ENCODE measurements around the gene MAGOH.
"Not testable (repeated sequence)": the region's sequence is repeated elsewhere in the genome, so short reads cannot be mapped to it uniquely, and the experiment has no call there.

Gene MAGOH

GRCh38 chr1:53220171-53220961 is 18.0 kb downstream of the MAGOH start, which contains the start of gene CZIB:
CZIB (minus strand) TSS chr1:53220634; CDS start chr1:53220575, 59 bp downstream.
- Mint-ChIP-seq H3K4me1 (ENCODE audit: low read depth) (peaks cover 27% of the 10 kb centered on the region), H3K27me3 (no peaks in the 10 kb centered on the region), H3K9me3 (no peaks in the 10 kb centered on the region), H3K27ac (peak within 1 kb of the TSS; percentile 98), H3K4me3 (peak within 1 kb of the TSS; percentile 92), H3K36me3 (ENCODE audit: low read depth) (peaks cover 44% of the 10 kb centered on the region)
- DNase-seq: peak; percentile 98

DNA sequence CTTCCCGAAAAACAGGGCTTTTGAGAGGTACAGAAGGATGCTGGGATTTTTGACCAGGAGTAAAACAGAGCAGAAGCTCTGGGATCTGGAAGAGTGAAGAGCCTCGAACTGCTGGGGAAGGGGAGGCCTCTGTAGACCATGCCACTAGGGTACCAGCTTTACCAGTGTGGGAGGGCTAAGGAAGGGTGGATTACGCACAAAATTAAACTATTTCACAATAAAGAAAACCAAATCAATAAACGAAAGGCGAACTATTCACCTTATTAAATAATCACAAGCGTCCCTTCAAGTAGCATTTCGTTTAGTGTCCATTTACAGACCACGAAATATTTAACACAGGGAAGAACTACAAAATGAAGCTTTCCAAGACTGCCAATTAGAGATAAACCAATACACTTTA is 18.6 kb downstream of the MAGOH start:
- H3K27ac Mint-ChIP-seq: peak overlapping the region; percentile 98
- H3K36me3 Mint-ChIP-seq (ENCODE audit: low read depth): peaks cover 50% of the 10 kb centered on the region
- DNase-seq: no peak
- peak overlapping the region; percentile 92 for H3K4me3 Mint-ChIP-seq
- H3K27me3 Mint-ChIP-seq: no peaks in the 10 kb centered on the region
- no peaks in the 10 kb centered on the region for H3K9me3 Mint-ChIP-seq
- H3K4me1 Mint-ChIP-seq (ENCODE audit: low read depth): peaks cover 27% of the 10 kb centered on the region

GRCh38 chr1:53218201-53218600 is 20.1 kb downstream of the MAGOH start:
- Mint-ChIP-seq H3K9me3 (no peaks in the 10 kb centered on the region), H3K36me3 (ENCODE audit: low read depth) (peaks cover 65% of the 10 kb centered on the region), H3K27ac (peak overlapping the region; percentile 13), H3K27me3 (no peaks in the 10 kb centered on the region), H3K4me3 (no peak overlapping the region), H3K4me1 (ENCODE audit: low read depth) (peaks cover 27% of the 10 kb centered on the region)
- DNase-seq: no peak

GRCh38 chr1:53214376-53214940 is 23.9 kb downstream of the MAGOH start:
- H3K9me3 Mint-ChIP-seq: no peaks in the 10 kb centered on the region
- no peak for DNase-seq
- H3K4me3 Mint-ChIP-seq: no peak overlapping the region
- H3K27me3 Mint-ChIP-seq: no peaks in the 10 kb centered on the region
- H3K27ac Mint-ChIP-seq: peak overlapping the region; percentile 60
- H3K36me3 Mint-ChIP-seq (ENCODE audit: low read depth): peaks cover 92% of the 10 kb centered on the region
- H3K4me1 Mint-ChIP-seq (ENCODE audit: low read depth): peaks cover 14% of the 10 kb centered on the region

GRCh38 chr1:53210954-53211353 is 27.4 kb downstream of the MAGOH start:
- Mint-ChIP-seq H3K36me3 (ENCODE audit: low read depth) (peaks cover 97% of the 10 kb centered on the region), H3K4me1 (ENCODE audit: low read depth) (no peaks in the 10 kb centered on the region), H3K4me3 (no peak overlapping the region), H3K9me3 (peaks cover 8% of the 10 kb centered on the region), H3K27me3 (no peaks in the 10 kb centered on the region), H3K27ac (no peak overlapping the region)
- no peak for DNase-seq

DNA sequence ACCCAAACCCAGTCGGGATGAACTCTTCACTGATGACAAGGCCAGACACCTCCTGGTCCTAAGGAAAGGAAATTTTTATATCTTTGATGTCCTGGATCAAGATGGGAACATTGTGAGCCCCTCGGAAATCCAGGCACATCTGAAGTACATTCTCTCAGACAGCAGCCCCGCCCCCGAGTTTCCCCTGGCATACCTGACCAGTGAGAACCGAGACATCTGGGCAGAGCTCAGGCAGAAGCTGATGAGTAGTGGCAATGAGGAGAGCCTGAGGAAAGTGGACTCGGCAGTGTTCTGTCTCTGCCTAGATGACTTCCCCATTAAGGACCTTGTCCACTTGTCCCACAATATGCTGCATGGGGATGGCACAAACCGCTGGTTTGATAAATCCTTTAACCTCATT is 28.0 kb downstream of the MAGOH start:
- H3K36me3 Mint-ChIP-seq (ENCODE audit: low read depth): peaks cover 97% of the 10 kb centered on the region
- no peak overlapping the region for H3K27ac Mint-ChIP-seq
- H3K4me1 Mint-ChIP-seq (ENCODE audit: low read depth): no peaks in the 10 kb centered on the region
- no peak for DNase-seq
- H3K27me3 Mint-ChIP-seq: no peaks in the 10 kb centered on the region
- peaks cover 8% of the 10 kb centered on the region for H3K9me3 Mint-ChIP-seq
- no peak overlapping the region for H3K4me3 Mint-ChIP-seq

- Mint-ChIP-seq H3K9me3 (peaks cover 14% of the 10 kb centered on the region), H3K27ac (no peak overlapping the region), H3K27me3 (no peaks in the 10 kb centered on the region), H3K4me3 (no peak overlapping the region), H3K4me1 (ENCODE audit: low read depth) (no peaks in the 10 kb centered on the region), H3K36me3 (ENCODE audit: low read depth) (peaks cover 98% of the 10 kb centered on the region)
- no peak for DNase-seq
Measured at GRCh38 chr1:53207726-53208125, 30.6 kb downstream of the MAGOH start.

GRCh38 chr1:53206735-53207379 is 31.5 kb downstream of the MAGOH start:
- H3K4me3 Mint-ChIP-seq: no peak overlapping the region
- peaks cover 14% of the 10 kb centered on the region for H3K9me3 Mint-ChIP-seq
- DNase-seq: no peak
- peaks cover 100% of the 10 kb centered on the region for H3K36me3 Mint-ChIP-seq (ENCODE audit: low read depth)
- H3K4me1 Mint-ChIP-seq (ENCODE audit: low read depth): no peaks in the 10 kb centered on the region
- no peaks in the 10 kb centered on the region for H3K27me3 Mint-ChIP-seq
- H3K27ac Mint-ChIP-seq: no peak overlapping the region

DNA sequence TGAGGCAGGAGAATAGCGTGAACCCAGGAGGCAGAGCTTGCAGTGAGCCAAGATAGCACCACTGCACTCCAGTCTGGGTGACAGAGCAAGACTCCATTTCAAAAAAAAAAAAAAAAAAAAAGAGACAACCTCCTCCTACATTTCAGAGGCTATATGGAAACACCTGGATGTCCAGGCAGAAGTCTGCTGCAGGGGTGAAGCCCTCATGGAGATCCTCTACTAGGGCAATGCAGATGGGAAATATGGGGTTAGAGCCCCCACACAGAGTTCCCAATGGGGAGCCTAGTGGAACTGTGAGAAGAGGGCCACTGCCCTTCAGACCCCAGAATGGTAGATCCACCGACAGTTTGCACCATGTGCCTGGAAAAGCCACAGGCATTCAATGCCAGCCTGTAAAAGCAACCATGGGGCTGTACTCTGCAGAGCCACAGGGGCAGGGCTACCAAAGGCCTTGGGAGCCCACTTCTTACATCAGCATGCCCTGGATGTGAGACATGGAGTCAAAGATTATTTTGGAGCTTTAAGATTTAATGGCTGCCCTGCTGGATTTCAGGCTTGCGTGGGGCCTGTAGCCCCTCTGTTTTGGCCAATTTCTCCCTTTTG is 32.1 kb downstream of the MAGOH start:
- H3K4me3 Mint-ChIP-seq; H3K27ac Mint-ChIP-seq; DNase-seq; H3K4me1 Mint-ChIP-seq (ENCODE audit: low read depth); H3K27me3 Mint-ChIP-seq: not testable (repeated sequence)
- Mint-ChIP-seq H3K9me3 (peaks cover 14% of the 10 kb centered on the region), H3K36me3 (ENCODE audit: low read depth) (peaks cover 99% of the 10 kb centered on the region)

GRCh38 chr1:53205496-53205895 is 32.8 kb downstream of the MAGOH start:
- H3K4me1 Mint-ChIP-seq (ENCODE audit: low read depth); H3K4me3 Mint-ChIP-seq; H3K27me3 Mint-ChIP-seq; DNase-seq; H3K27ac Mint-ChIP-seq: not testable (repeated sequence)
- Mint-ChIP-seq H3K36me3 (ENCODE audit: low read depth) (peaks cover 99% of the 10 kb centered on the region), H3K9me3 (peaks cover 14% of the 10 kb centered on the region)

- peaks cover 14% of the 10 kb centered on the region for H3K9me3 Mint-ChIP-seq
- no peak overlapping the region for H3K27ac Mint-ChIP-seq
- H3K27me3 Mint-ChIP-seq: no peaks in the 10 kb centered on the region
- H3K4me1 Mint-ChIP-seq (ENCODE audit: low read depth): peaks cover 7% of the 10 kb centered on the region
- DNase-seq: no peak
- peaks cover 82% of the 10 kb centered on the region for H3K36me3 Mint-ChIP-seq (ENCODE audit: low read depth)
- H3K4me3 Mint-ChIP-seq: no peak overlapping the region
Measured at GRCh38 chr1:53203466-53203865, 34.9 kb downstream of the MAGOH start.

DNA sequence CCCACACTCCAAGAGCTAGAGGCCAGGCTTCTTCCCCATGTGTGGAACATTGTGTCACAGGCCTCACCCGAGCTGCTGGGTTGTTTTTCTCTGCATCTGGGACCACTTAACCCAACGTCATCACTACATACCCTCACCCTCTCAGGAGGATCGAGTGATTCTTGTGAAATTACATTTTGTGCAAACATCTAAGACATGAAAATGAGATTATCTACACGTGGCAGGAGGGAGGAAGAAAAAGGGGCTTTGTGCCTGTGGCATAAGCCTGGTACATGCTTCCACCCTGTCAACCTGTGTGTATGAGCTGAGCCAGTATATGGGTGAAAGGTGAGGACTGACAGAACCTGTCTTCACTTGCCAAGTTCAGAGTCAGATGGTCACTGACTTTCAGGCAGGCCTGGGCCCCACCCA is 40.1 kb downstream of the MAGOH start:
- Mint-ChIP-seq H3K27ac (peak overlapping the region; percentile 98), H3K4me1 (ENCODE audit: low read depth) (peaks cover 26% of the 10 kb centered on the region), H3K36me3 (ENCODE audit: low read depth) (peaks cover 45% of the 10 kb centered on the region), H3K4me3 (peak overlapping the region; percentile 91), H3K27me3 (no peaks in the 10 kb centered on the region), H3K9me3 (no peaks in the 10 kb centered on the region)
- DNase-seq: no peak

GRCh38 chr1:53197291-53198200 is 40.8 kb downstream of the MAGOH start:
- H3K9me3 Mint-ChIP-seq: no peaks in the 10 kb centered on the region
- H3K36me3 Mint-ChIP-seq (ENCODE audit: low read depth): peaks cover 38% of the 10 kb centered on the region
- H3K4me1 Mint-ChIP-seq (ENCODE audit: low read depth): peaks cover 26% of the 10 kb centered on the region
- H3K27me3 Mint-ChIP-seq: no peaks in the 10 kb centered on the region
- DNase-seq: no peak
- H3K27ac Mint-ChIP-seq: peak overlapping the region; percentile 98
- H3K4me3 Mint-ChIP-seq: peak overlapping the region; percentile 91
